ENCODE measurements around the gene RRP1.

Gene RRP1

GRCh38 chr21:43775795-43776430 lies 13.5 kb upstream of the RRP1 start, which contains the start of gene CSTB:
Gene CSTB, minus strand, starts transcription at chr21:43776308. Its CDS starts 39 bp downstream, at chr21:43776269.
- H3K27ac ChIP-seq (ENCODE audit: insufficient read depth, low read depth, low read length, poor library complexity, severe bottlenecking) = no peak within 1 kb of the TSS
- WGBS, 2 experiments = 0 to 1% methylated on average over 71 of the region's 71 CpGs
- peaks cover 7% of the 10 kb centered on the region for H3K36me3 ChIP-seq (ENCODE audit: control insufficient read depth, insufficient read depth, low read length)
- H3K4me1 ChIP-seq (ENCODE audit: control insufficient read depth, insufficient read depth, low read length) = peaks cover 12% of the 10 kb centered on the region
- H3K4me3 ChIP-seq (ENCODE audit: insufficient read depth, low read depth, low read length) = peak within 1 kb of the TSS; percentile 75
- H3K27me3 ChIP-seq (ENCODE audit: control insufficient read depth, insufficient read depth, low read length, poor library complexity, severe bottlenecking) = no peaks in the 10 kb centered on the region
- no peaks in the 10 kb centered on the region for H3K9me3 ChIP-seq (ENCODE audit: control insufficient read depth, low read length)

- no peaks in the 10 kb centered on the region for H3K27me3 ChIP-seq (ENCODE audit: control insufficient read depth, insufficient read depth, low read length, poor library complexity, severe bottlenecking)
- H3K36me3 ChIP-seq (ENCODE audit: control insufficient read depth, insufficient read depth, low read length) = peaks cover 7% of the 10 kb centered on the region
- H3K4me3 ChIP-seq (ENCODE audit: insufficient read depth, low read depth, low read length) = no peak overlapping the region
- no peaks in the 10 kb centered on the region for H3K9me3 ChIP-seq (ENCODE audit: control insufficient read depth, low read length)
- no peak overlapping the region for H3K27ac ChIP-seq (ENCODE audit: insufficient read depth, low read depth, low read length, poor library complexity, severe bottlenecking)
- H3K4me1 ChIP-seq (ENCODE audit: control insufficient read depth, insufficient read depth, low read length) = peaks cover 12% of the 10 kb centered on the region
- WGBS, 2 experiments = 93 to 95% methylated on average over 5 of the region's 5 CpGs
Measured at GRCh38 chr21:43777953-43778352, 11.4 kb upstream of the RRP1 start.

DNA sequence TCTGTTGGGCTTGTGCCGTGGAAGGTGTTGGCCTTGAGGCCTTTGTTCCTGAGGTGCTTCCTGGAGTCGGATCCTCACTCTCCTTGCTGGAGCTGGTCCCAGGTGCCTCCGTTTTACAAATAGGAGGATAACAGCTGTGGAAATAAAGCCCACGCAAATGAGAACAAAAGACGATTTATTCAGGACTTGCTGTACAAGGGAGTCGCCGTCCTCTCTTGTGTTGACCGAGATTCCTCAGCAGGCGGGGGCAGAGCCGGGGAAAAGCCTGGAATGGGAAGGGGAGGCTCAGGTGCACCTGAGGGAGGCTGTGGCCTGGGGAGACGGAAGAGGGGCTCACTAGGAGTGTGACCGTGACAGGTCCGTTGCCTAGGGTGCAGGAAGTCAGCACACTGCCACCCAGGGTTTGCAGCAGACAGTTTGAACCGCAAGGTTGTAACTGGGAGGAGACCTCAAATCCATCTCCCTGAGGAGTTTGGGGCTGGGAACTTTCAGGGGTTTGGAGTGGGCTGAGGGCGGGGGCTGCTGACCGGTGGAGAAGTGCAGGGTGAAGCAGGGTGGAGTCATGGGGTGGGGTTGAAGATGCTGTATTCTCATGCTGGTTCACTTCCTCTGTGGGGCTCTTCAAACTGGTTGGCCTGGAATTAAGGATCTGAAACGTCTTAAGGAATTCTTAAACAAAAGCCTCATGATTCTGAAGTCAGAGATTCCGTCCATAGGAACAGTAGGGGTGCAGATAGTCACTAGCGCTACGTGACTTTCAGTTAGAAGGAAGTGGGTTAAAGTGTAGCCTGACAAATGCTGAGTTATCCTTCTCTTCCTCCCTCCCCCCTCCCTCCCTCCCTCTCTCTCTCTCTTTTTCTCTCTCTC lies 10.7 kb upstream of the RRP1 start:
- H3K27ac ChIP-seq (ENCODE audit: insufficient read depth, low read depth, low read length, poor library complexity, severe bottlenecking) = no peak overlapping the region
- WGBS, 2 experiments = 59 to 61% methylated on average over 20 of the region's 20 CpGs
- H3K4me3 ChIP-seq (ENCODE audit: insufficient read depth, low read depth, low read length) = no peak overlapping the region

GRCh38 chr21:43779660-43780059 lies 9.7 kb upstream of the RRP1 start:
- Histone ChIP-seq H3K4me1 (ENCODE audit: control insufficient read depth, insufficient read depth, low read length) (peaks cover 12% of the 10 kb centered on the region), H3K4me3 (ENCODE audit: insufficient read depth, low read depth, low read length) (no peak overlapping the region), H3K27me3 (ENCODE audit: control insufficient read depth, insufficient read depth, low read length, poor library complexity, severe bottlenecking) (no peaks in the 10 kb centered on the region), H3K36me3 (ENCODE audit: control insufficient read depth, insufficient read depth, low read length) (no peaks in the 10 kb centered on the region), H3K9me3 (ENCODE audit: control insufficient read depth, low read length) (no peaks in the 10 kb centered on the region), H3K27ac (ENCODE audit: insufficient read depth, low read depth, low read length, poor library complexity, severe bottlenecking) (no peak overlapping the region)
- WGBS, 2 experiments = 94 to 98% methylated on average over 5 of the region's 5 CpGs

More for the DNA sequence above, 10.7 kb upstream of the RRP1 start:
- no peaks in the 10 kb centered on the region for H3K27me3 ChIP-seq (ENCODE audit: control insufficient read depth, insufficient read depth, low read length, poor library complexity, severe bottlenecking)
- H3K4me1 ChIP-seq (ENCODE audit: control insufficient read depth, insufficient read depth, low read length) = peaks cover 12% of the 10 kb centered on the region
- no peaks in the 10 kb centered on the region for H3K9me3 ChIP-seq (ENCODE audit: control insufficient read depth, low read length)
- H3K36me3 ChIP-seq (ENCODE audit: control insufficient read depth, insufficient read depth, low read length) = peaks cover 7% of the 10 kb centered on the region

- Histone ChIP-seq H3K27ac (ENCODE audit: insufficient read depth, low read depth, low read length, poor library complexity, severe bottlenecking) (no peak overlapping the region), H3K4me3 (ENCODE audit: insufficient read depth, low read depth, low read length) (no peak overlapping the region), H3K36me3 (ENCODE audit: control insufficient read depth, insufficient read depth, low read length) (no peaks in the 10 kb centered on the region), H3K27me3 (ENCODE audit: control insufficient read depth, insufficient read depth, low read length, poor library complexity, severe bottlenecking) (no peaks in the 10 kb centered on the region), H3K9me3 (ENCODE audit: control insufficient read depth, low read length) (no peaks in the 10 kb centered on the region), H3K4me1 (ENCODE audit: control insufficient read depth, insufficient read depth, low read length) (peaks cover 8% of the 10 kb centered on the region)
- WGBS, 2 experiments = 80 to 87% methylated on average over 6 of the region's 6 CpGs
Measured at GRCh38 chr21:43781846-43782245, 7.5 kb upstream of the RRP1 start.

DNA sequence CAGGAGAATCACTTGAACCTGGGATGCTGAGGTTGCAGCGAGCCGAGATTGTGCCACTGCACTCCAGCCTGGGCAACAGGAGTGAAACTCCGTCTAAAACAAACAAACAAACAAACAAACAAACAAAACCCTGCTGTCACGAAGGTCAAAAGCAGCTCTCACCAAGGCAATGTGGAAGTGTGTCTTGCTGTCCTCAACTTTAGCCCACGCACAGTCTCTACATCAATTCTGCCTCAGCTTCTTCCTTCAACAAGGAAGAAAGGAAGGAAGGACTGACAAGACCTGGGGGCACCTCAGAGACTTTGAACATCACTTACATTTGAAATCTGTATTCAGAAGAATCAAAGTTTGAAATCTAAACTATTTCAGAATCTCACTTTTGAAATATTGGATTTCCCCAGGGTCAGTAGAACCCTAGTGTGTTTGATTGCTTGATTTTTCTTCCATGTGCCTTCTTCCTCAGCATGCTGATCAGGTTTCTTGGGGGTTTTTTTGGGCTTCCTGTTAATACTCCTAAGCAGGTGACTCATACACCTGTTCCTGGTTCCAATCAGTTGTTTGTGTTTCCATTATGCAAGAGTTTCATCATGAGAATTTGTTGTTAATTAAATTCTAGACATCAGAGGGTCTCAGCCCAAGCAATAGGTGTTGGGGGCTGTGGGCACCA lies 6.8 kb upstream of the RRP1 start:
- peaks cover 8% of the 10 kb centered on the region for H3K4me1 ChIP-seq (ENCODE audit: control insufficient read depth, insufficient read depth, low read length)
- no peaks in the 10 kb centered on the region for H3K27me3 ChIP-seq (ENCODE audit: control insufficient read depth, insufficient read depth, low read length, poor library complexity, severe bottlenecking)
- no peak overlapping the region for H3K27ac ChIP-seq (ENCODE audit: insufficient read depth, low read depth, low read length, poor library complexity, severe bottlenecking)
- H3K4me3 ChIP-seq (ENCODE audit: insufficient read depth, low read depth, low read length) = no peak overlapping the region
- no peaks in the 10 kb centered on the region for H3K9me3 ChIP-seq (ENCODE audit: control insufficient read depth, low read length)
- no peaks in the 10 kb centered on the region for H3K36me3 ChIP-seq (ENCODE audit: control insufficient read depth, insufficient read depth, low read length)
- WGBS, 2 experiments = 91% methylated on average over 5 of the region's 5 CpGs

DNA sequence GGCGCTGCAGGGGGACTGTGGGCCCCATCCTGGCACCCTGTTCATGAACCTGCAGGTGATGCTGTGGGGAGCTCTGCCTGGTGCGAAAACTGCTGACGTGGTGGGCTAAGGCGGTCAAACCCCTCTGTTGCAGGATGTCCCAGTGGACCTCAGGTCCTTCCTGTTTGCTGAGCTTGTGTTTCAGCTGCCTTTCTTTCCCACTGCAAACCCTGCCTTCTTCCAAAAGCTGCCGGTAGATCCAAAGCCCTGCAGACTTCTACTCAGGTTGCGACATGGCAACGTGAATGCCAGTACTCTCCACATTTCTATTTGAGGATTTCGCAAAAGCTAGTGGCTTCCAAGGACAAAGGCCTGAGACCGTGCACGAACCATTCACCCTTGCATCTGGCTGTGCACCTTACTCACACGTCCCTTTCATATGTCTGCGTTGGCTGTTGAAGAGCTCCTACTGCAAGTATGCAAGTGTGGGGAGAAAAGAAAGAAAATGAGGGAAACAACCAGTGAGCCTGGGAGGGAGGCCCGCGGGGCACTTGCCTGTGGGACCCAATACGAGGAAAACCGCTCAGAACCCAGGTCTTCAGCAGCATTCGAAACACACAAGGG lies 6.2 kb upstream of the RRP1 start:
- WGBS, 2 experiments = 90 to 91% methylated on average over 17 of the region's 17 CpGs
- peaks cover 5% of the 10 kb centered on the region for H3K4me1 ChIP-seq (ENCODE audit: control insufficient read depth, insufficient read depth, low read length)
- no peaks in the 10 kb centered on the region for H3K9me3 ChIP-seq (ENCODE audit: control insufficient read depth, low read length)
- no peaks in the 10 kb centered on the region for H3K36me3 ChIP-seq (ENCODE audit: control insufficient read depth, insufficient read depth, low read length)
- no peak overlapping the region for H3K27ac ChIP-seq (ENCODE audit: insufficient read depth, low read depth, low read length, poor library complexity, severe bottlenecking)
- H3K4me3 ChIP-seq (ENCODE audit: insufficient read depth, low read depth, low read length) = no peak overlapping the region
- no peaks in the 10 kb centered on the region for H3K27me3 ChIP-seq (ENCODE audit: control insufficient read depth, insufficient read depth, low read length, poor library complexity, severe bottlenecking)

DNA sequence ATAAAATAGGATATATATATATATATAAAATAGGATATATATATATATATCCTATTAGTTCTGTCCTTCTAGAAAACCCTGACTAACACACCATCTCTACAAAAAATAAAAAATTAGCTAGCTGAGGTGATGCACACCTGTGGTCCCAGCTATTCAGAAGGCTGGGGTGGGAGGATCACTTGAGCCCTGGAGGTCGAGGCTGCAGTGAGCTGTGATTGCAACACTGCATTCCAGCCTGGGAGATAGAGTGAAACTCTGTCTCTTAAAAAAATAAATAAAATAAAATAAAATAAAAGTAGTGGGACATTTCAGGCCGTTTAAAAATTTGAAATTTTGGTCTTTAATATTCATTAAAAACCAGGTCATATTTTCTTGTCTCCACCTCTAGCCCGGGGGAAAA lies 4.2 kb upstream of the RRP1 start:
- H3K9me3 ChIP-seq (ENCODE audit: control insufficient read depth, low read length) = no peaks in the 10 kb centered on the region
- peaks cover 3% of the 10 kb centered on the region for H3K4me1 ChIP-seq (ENCODE audit: control insufficient read depth, insufficient read depth, low read length)
- WGBS, 2 experiments = 80 to 91% methylated on average over 2 to 3 of the region's 3 CpGs
- no peaks in the 10 kb centered on the region for H3K27me3 ChIP-seq (ENCODE audit: control insufficient read depth, insufficient read depth, low read length, poor library complexity, severe bottlenecking)
- no peaks in the 10 kb centered on the region for H3K36me3 ChIP-seq (ENCODE audit: control insufficient read depth, insufficient read depth, low read length)
- H3K27ac ChIP-seq (ENCODE audit: insufficient read depth, low read depth, low read length, poor library complexity, severe bottlenecking) = no peak overlapping the region
- H3K4me3 ChIP-seq (ENCODE audit: insufficient read depth, low read depth, low read length) = no peak overlapping the region

DNA sequence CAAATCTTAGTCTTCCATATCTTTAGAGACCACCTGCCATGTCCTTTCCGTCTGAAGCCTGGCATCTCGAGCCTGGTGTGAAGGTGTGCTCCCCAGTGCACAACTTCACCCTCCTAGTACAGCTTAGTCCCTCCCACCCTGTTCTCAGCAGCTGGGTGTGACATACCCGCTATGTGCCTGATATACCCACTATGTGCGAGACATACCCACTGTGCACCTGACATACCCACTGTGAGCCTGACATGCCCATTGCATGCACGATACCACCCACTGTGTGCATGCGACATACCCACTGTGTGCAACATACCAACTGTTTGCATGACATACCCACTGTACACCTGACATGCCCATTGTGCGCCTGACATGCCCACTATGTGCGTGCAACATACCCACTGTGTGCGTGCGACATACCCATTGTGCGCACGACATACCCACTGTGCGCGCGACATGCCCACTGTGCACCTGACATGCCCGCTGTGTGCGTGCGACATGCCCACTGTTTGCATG lies 3.0 kb upstream of the RRP1 start:
- Histone ChIP-seq H3K4me3 (ENCODE audit: insufficient read depth, low read depth, low read length) (no peak overlapping the region), H3K27ac (ENCODE audit: insufficient read depth, low read depth, low read length, poor library complexity, severe bottlenecking) (no peak overlapping the region), H3K9me3 (ENCODE audit: control insufficient read depth, low read length) (no peaks in the 10 kb centered on the region), H3K27me3 (ENCODE audit: control insufficient read depth, insufficient read depth, low read length, poor library complexity, severe bottlenecking) (no peaks in the 10 kb centered on the region), H3K4me1 (ENCODE audit: control insufficient read depth, insufficient read depth, low read length) (peaks cover 13% of the 10 kb centered on the region), H3K36me3 (ENCODE audit: control insufficient read depth, insufficient read depth, low read length) (no peaks in the 10 kb centered on the region)
- WGBS, 2 experiments = 91 to 93% methylated on average over 18 of the region's 18 CpGs

All from ectodermal cell (in vitro differentiated cells).